ENCODE measurements around the gene MRPL36. TPM values are rescaled to one million over a fixed set of nuclear protein-coding genes. Genes with fewer than 3 reads are reported as not detected.
"Not testable (repeated sequence)": the region's sequence is repeated elsewhere in the genome, so short reads cannot be mapped to it uniquely, and the experiment has no call there.

The MRPL36 gene
- polyA plus RNA-seq, 5 donors, result 22.7 to 32.5 (median 27.5) TPM

- DNase-seq, result no peak
Observed at GRCh38 chr5:1799110-1799601, 481 bp downstream of the MRPL36 start.

- not testable (repeated sequence) for DNase-seq
Observed at GRCh38 chr5:1798589-1798988, 1.0 kb downstream of the MRPL36 start.

- no peak for DNase-seq
Observed at GRCh38 chr5:1797855-1798254, 1.8 kb downstream of the MRPL36 start.

- no peak for DNase-seq
Observed at GRCh38 chr5:1797103-1797800, 2.4 kb downstream of the MRPL36 start.

- DNase-seq, result no peak
Observed at GRCh38 chr5:1796371-1797102, 3.1 kb downstream of the MRPL36 start.

GRCh38 chr5:1795931-1796330 is 3.7 kb downstream of the MRPL36 start:
- no peak for DNase-seq

- no peak for DNase-seq
Observed at GRCh38 chr5:1795506-1795905, 4.1 kb downstream of the MRPL36 start.

- no peak for DNase-seq
Observed at GRCh38 chr5:1794901-1795290, 4.7 kb downstream of the MRPL36 start.

GRCh38 chr5:1793966-1794900 is 5.4 kb downstream of the MRPL36 start:
- DNase-seq, result no peak

- no peak for DNase-seq
Observed at GRCh38 chr5:1793301-1793740, 6.3 kb downstream of the MRPL36 start.

- DNase-seq, result no peak
Observed at GRCh38 chr5:1792842-1793266, 6.8 kb downstream of the MRPL36 start.

- DNase-seq, result no peak
Observed at GRCh38 chr5:1791176-1791575, 8.5 kb downstream of the MRPL36 start.

- no peak for DNase-seq
Observed at GRCh38 chr5:1789834-1790471, 9.7 kb downstream of the MRPL36 start.

GRCh38 chr5:1789438-1789833 is 10.2 kb downstream of the MRPL36 start:
- not testable (repeated sequence) for DNase-seq

GRCh38 chr5:1788828-1789227 is 10.8 kb downstream of the MRPL36 start:
- no peak for DNase-seq

GRCh38 chr5:1788200-1788599 is 11.4 kb downstream of the MRPL36 start:
- DNase-seq, result no peak

- no peak for DNase-seq
Observed at GRCh38 chr5:1787472-1788047, 12.1 kb downstream of the MRPL36 start.

GRCh38 chr5:1786621-1787471 is 12.8 kb downstream of the MRPL36 start:
- no peak for DNase-seq

GRCh38 chr5:1785984-1786383 is 13.7 kb downstream of the MRPL36 start:
- DNase-seq, result no peak

- DNase-seq, result no peak
Observed at GRCh38 chr5:1785062-1785461, 14.6 kb downstream of the MRPL36 start.

Measured in right lung (tissue), 5 donors.